Measurements from ENCODE around the gene IGF2BP2.
A peak's percentile ranks its signal among the peaks of the same experiment; 100 is the strongest.

IGF2BP2 gene

DNA sequence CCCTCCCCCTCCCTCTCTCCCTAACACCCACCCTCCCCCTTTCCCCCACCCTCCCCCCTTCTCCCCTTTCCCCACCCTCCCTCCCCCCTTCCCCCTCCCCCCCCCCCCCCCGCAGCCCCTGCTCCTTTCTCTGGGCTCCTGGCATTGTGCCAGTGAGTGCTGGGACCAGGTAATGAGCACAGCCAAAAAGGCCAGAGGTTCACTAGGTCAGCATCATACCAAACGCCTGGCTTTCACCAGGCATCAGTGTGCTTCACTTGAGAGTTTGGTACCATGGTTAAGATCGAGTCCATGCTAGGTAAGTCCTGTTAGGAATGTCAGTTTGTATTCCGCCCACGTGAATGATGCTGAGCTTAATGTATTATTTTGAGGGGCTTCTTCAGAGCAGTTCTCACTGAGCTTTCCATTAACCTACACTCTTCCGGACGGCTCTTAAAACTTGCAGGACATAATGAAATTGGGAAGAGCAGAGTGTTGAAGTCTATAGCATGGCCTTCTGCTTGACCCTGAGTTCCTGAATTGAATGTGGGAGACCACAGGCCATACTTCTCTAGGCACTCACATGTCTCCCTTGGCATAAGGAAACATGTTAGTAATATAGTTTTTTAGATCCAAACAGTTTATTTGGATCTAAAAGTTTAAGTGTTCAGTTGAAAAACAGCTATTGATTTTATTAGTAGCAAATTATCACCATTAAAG, 193.2 kb downstream of the IGF2BP2 start:
- Histone ChIP-seq H3K4me1 (peaks cover 27% of the 10 kb centered on the region), H3K4me2 (no peak overlapping the region), H3K4me3 (no peak overlapping the region), H3K9ac (no peak overlapping the region), H3K27ac (no peak overlapping the region), H3K36me3 (peaks cover 40% of the 10 kb centered on the region), H4K20me1 (no peaks in the 10 kb centered on the region), H3K27me3 (no peaks in the 10 kb centered on the region), H3K9me3 (no peaks in the 10 kb centered on the region)
- TF ChIP-seq Cebpa-rat (IDR thresholded peaks at IDR 0.05), result no peak

DNA sequence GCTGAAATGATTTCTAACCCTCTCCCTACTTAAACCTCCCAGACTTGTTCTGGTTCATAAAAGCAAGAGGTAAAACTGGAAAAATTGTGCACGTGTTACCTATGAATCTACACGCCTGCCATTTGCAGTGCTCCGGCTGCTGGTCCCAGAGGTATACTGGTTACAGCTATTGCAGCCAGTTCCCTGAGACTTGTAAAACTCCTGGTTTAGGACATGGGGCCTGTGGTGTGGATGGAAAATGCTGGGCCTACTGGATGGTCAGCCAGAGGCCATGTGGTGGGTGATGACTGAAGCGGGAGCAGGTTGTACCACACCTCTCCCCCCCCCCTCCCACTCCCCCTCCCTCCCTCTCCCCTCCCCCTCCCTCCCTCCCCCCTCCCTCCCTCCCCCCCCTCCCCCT, 193.7 kb downstream of the IGF2BP2 start:
- Histone ChIP-seq H3K9ac (no peak overlapping the region), H4K20me1 (no peaks in the 10 kb centered on the region), H3K4me3 (no peak overlapping the region), H3K9me3 (no peaks in the 10 kb centered on the region), H3K4me2 (no peak overlapping the region), H3K36me3 (peaks cover 45% of the 10 kb centered on the region), H3K27me3 (no peaks in the 10 kb centered on the region), H3K4me1 (peaks cover 27% of the 10 kb centered on the region), H3K27ac (no peak overlapping the region)
- TF ChIP-seq Cebpa-rat (IDR thresholded peaks at IDR 0.05), result no peak

GRCh38 chr3:185630182-185630622, 194.6 kb downstream of the IGF2BP2 start:
- no peak overlapping the region for H3K4me2 ChIP-seq
- H3K4me3 ChIP-seq, result no peak overlapping the region
- no peak for TF ChIP-seq Cebpa-rat (IDR thresholded peaks at IDR 0.05)
- peaks cover 55% of the 10 kb centered on the region for H3K36me3 ChIP-seq
- H4K20me1 ChIP-seq, result no peaks in the 10 kb centered on the region
- H3K27ac ChIP-seq, result peak overlapping the region; percentile 30; the same call in 1 of the 2 replicates
- no peaks in the 10 kb centered on the region for H3K27me3 ChIP-seq
- H3K9me3 ChIP-seq, result no peaks in the 10 kb centered on the region
- H3K9ac ChIP-seq, result no peak overlapping the region
- peaks cover 21% of the 10 kb centered on the region for H3K4me1 ChIP-seq

- no peak overlapping the region for H3K9ac ChIP-seq
- H3K4me1 ChIP-seq, result peaks cover 16% of the 10 kb centered on the region
- H3K27ac ChIP-seq, result peak overlapping the region; percentile 30; the same call in 1 of the 2 replicates
- no peaks in the 10 kb centered on the region for H3K9me3 ChIP-seq
- no peak overlapping the region for H3K4me2 ChIP-seq
- H3K36me3 ChIP-seq, result peaks cover 59% of the 10 kb centered on the region
- no peaks in the 10 kb centered on the region for H4K20me1 ChIP-seq
- H3K27me3 ChIP-seq, result no peaks in the 10 kb centered on the region
- no peak overlapping the region for H3K4me3 ChIP-seq
- TF ChIP-seq Cebpa-rat (IDR thresholded peaks at IDR 0.05), result no peak
Observed at GRCh38 chr3:185629554-185630181, 195.2 kb downstream of the IGF2BP2 start.

GRCh38 chr3:185625784-185626183, 199.1 kb downstream of the IGF2BP2 start:
- Histone ChIP-seq H3K4me1 (peaks cover 16% of the 10 kb centered on the region), H3K9me3 (no peaks in the 10 kb centered on the region), H3K36me3 (peaks cover 89% of the 10 kb centered on the region), H4K20me1 (no peaks in the 10 kb centered on the region), H3K27ac (no peak overlapping the region), H3K4me3 (no peak overlapping the region), H3K9ac (no peak overlapping the region), H3K4me2 (no peak overlapping the region), H3K27me3 (no peaks in the 10 kb centered on the region)
- no peak for TF ChIP-seq Cebpa-rat (IDR thresholded peaks at IDR 0.05)

DNA sequence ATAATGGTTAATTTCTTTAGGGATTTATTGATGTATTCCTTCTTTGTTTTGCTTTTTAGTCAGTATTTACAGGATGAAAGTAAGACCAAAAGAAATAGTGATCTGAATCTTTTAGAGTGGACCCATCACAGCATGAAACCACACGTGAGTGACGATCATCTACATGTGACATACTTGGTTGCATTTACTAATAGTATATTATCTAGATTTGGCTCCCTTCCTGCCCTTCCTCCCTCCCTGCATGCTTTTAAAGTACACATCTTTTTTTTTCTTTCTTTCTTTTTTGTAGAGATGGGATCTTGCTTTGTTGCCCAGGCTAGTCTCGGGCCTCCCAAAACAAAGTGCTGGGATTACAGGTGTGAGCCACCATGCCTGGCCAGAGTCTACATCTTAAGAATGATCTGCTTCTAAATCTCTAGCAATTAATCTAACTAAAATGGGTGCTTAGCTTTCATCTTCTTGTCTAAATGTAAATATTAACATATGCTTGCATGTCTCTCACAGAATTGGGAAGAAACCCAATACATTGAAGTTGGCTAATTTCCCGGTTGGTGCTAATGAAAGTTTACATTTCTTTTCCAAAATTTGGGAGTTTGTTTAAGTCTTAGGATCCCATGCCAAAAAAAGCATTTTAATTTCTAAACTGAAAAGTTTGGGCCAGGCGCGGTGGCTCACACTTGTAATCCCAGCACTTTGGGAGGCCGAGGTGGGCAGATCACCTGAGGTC, 200.7 kb downstream of the IGF2BP2 start:
- Histone ChIP-seq H4K20me1 (no peaks in the 10 kb centered on the region), H3K27ac (no peak overlapping the region), H3K36me3 (peaks cover 93% of the 10 kb centered on the region), H3K9me3 (no peaks in the 10 kb centered on the region), H3K27me3 (no peaks in the 10 kb centered on the region), H3K4me2 (no peak overlapping the region), H3K9ac (no peak overlapping the region), H3K4me3 (no peak overlapping the region), H3K4me1 (0 out of 2 replicates have a peak, but pooled peaks cover 4% of the 10 kb centered on the region)
- no peak for TF ChIP-seq Cebpa-rat (IDR thresholded peaks at IDR 0.05)

- Histone ChIP-seq H3K36me3 (peaks cover 89% of the 10 kb centered on the region), H3K9ac (no peak overlapping the region), H3K4me3 (no peak overlapping the region), H3K27me3 (no peaks in the 10 kb centered on the region), H3K4me2 (no peak overlapping the region), H4K20me1 (no peaks in the 10 kb centered on the region), H3K27ac (no peak overlapping the region), H3K9me3 (no peaks in the 10 kb centered on the region), H3K4me1 (no peaks in the 10 kb centered on the region)
- TF ChIP-seq Cebpa-rat (IDR thresholded peaks at IDR 0.05), result no peak
Observed at GRCh38 chr3:185613016-185613415, 211.8 kb downstream of the IGF2BP2 start.

GRCh38 chr3:185606196-185606595, 218.6 kb downstream of the IGF2BP2 start:
- Histone ChIP-seq H3K27ac (no peak overlapping the region), H4K20me1 (no peaks in the 10 kb centered on the region; the same call in 1 of the 2 replicates), H3K36me3 (peaks cover 97% of the 10 kb centered on the region), H3K4me1 (no peaks in the 10 kb centered on the region), H3K4me3 (no peak overlapping the region), H3K4me2 (no peak overlapping the region), H3K9ac (no peak overlapping the region), H3K27me3 (no peaks in the 10 kb centered on the region), H3K9me3 (no peaks in the 10 kb centered on the region)
- TF ChIP-seq Cebpa-rat (IDR thresholded peaks at IDR 0.05), result no peak

- H3K27me3 ChIP-seq, result no peaks in the 10 kb centered on the region
- no peak overlapping the region for H3K9ac ChIP-seq
- H3K4me2 ChIP-seq, result no peak overlapping the region
- no peak overlapping the region for H3K27ac ChIP-seq
- peaks cover 97% of the 10 kb centered on the region for H3K36me3 ChIP-seq
- TF ChIP-seq Cebpa-rat (IDR thresholded peaks at IDR 0.05), result no peak
- no peak overlapping the region for H3K4me3 ChIP-seq
- no peaks in the 10 kb centered on the region for H3K9me3 ChIP-seq
- H4K20me1 ChIP-seq, result no peaks in the 10 kb centered on the region; the same call in 1 of the 2 replicates
- H3K4me1 ChIP-seq, result no peaks in the 10 kb centered on the region
Observed at GRCh38 chr3:185605566-185605965, 219.3 kb downstream of the IGF2BP2 start.

DNA sequence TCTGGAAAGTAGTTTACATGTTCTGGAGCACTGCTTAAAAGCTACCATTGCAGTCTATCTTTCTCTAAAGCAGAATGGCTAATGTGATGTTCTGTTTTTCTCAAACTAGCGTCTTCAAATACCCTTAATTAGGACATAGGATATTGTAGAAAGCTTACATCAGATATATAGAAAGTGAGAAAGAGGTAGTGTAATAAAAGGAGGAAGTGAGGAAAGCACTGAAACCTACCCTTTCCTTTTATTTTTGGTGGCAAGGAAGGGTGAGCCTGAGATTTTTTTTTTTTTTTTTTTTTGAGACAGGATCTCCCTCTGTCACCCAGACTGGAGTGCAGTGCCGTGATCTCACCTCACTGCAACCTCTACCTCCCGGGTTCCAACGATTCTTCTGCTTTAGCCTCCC, 229.3 kb downstream of the IGF2BP2 start:
- Histone ChIP-seq H3K9ac (no peak overlapping the region), H4K20me1 (no peaks in the 10 kb centered on the region), H3K4me3 (no peak overlapping the region), H3K27ac (no peak overlapping the region), H3K27me3 (no peaks in the 10 kb centered on the region), H3K9me3 (no peaks in the 10 kb centered on the region), H3K36me3 (peaks cover 81% of the 10 kb centered on the region), H3K4me1 (peaks cover 28% of the 10 kb centered on the region), H3K4me2 (peak overlapping the region; percentile 14; the same call in 1 of the 2 replicates)
- TF ChIP-seq Cebpa-rat (IDR thresholded peaks at IDR 0.05), result no peak

Data from BLaER1 (cell line).